HG02610 (cell line): Measurements from ENCODE around the gene TMEM192.
"Not testable (repeated sequence)": the region's sequence is repeated elsewhere in the genome, so short reads cannot be mapped to it uniquely, and the experiment has no call there.

Source experiments
- ATAC-seq: cut with Tn5 transposase; IDR thresholded peaks from one replicate; pipeline ENCODE4 v1.9.1; 2021; ENCODE audit warnings: mild to moderate bottlenecking, moderate library complexity; ENCODE audit not compliant: unreplicated experiment

The TMEM192 gene

DNA sequence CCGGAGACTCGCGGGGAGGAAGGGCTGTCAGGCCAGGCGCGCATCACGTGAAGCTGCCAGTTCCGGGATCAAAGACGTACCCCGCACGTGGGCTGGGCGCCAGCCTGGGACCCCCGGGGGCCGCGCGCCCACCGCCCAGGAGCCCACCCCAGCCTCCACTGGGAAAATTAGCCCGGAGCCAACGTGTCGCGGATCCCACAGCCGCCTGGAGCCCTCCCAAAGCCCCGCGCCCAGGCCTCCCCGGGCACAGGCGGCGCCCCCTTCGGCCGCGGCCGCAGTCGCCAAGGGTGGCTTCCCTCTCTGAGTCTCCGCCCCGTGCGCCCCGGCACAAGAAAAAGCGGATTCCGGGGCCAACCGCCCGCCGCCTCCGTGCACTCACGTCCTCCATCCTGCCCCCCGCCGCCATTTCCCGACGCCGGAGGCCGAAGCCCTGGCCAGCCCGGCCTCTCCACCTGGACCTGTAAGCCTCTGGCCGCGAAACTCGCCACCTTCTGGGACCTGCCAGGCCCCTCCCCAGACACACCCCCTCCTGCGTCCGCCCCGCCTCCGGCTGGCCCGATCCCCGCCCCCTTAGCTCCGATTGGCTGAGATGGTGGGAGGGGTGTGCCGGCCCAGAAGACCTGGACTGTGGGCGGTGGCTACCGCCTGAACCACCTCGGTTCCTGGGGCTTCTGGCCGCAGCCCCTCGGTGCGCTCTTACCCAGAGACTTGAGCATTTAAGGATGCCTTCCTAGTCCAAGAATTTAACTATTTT lies at the start of gene TMEM192:
TMEM192 (minus strand) TSS at position 493 of the 754 bp plus-strand sequence; CDS start at position 406, 87 bp downstream.
- ATAC-seq = peak; percentile 98

- ATAC-seq = no peak
These were observed 46.1 kb upstream of the TMEM192 start for GRCh38 chr4:165158762-165159161.

GRCh38 chr4:165156906-165157305 lies 44.2 kb upstream of the TMEM192 start:
- ATAC-seq = no peak

DNA sequence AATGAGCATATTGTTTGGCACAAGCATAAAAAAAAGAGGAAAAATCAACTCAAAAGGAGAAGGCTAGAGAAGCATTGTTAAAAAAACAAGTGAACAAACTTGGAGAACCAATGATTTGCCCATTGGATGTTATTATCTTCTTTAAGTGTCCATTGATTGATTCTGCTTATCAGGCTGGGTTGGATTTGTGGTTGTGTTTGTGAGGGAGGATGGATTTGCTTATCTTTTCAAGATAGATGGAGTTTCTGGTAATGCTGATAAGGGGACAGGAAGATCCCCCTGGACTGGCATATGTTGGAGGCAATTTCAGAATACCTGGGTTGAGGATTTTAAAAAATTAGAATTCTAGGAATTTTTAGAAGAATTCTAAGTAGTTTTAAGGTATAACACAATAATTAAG lies 41.8 kb upstream of the TMEM192 start:
- ATAC-seq = no peak

DNA sequence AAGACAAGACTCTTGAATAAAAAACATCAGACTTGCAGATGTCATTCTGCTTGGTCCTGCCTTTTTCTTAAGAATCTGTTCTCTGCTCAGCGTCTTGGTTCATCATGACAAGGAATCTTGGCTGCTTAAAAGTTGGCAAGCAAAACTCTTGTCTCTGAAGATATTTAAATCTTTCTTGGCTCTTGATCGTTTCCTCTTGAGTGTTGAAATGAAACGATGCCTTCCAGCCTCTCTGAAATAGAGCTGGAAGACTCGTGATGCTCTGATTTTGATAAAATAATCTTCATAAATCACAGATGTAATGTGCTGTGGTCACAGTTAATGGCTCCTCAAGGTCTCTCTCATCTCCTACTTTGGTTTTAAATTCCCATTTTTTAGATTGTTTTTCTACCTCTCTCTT lies 39.9 kb upstream of the TMEM192 start:
- ATAC-seq = no peak

DNA sequence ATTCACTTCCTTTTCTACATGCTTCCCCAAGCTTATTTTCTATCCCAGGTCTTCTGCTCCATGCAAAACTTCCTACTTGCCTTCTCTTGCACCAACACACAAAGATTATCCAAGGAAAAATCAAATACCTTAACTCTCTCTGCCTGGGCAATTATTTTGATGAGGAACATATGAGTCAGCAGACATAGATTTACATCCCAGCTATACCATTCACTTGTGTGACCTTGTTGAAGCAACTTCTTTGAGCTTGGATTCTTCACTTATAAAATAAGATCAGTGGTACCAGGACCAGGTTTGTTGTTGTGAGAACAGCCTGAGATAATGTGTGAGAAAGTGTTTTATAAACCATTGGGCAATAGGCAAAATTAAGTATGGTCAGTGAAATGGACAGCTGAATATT lies 39.1 kb upstream of the TMEM192 start:
- ATAC-seq = no peak

DNA sequence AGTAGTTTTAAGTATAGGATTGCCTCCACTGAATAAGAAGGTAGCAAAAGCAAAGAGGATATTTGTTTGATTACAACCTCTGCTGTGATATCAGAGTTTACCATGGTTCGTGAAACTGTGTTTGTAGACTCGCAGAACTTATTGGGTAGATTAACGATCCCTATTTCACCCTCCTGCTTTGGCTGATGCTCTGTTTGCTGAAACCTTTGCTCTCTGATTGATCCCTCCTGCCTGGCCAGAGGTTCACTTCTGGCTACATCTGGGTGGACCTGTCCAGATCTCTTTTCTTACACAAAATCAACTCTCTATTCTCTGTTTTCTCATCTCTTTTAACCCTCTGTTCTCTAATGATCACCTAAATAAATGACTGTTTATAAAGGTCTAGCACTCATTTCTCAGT lies 37.9 kb upstream of the TMEM192 start:
- no peak for ATAC-seq

- no peak for ATAC-seq
These were observed 26.2 kb upstream of the TMEM192 start for GRCh38 chr4:165138843-165139242.

DNA sequence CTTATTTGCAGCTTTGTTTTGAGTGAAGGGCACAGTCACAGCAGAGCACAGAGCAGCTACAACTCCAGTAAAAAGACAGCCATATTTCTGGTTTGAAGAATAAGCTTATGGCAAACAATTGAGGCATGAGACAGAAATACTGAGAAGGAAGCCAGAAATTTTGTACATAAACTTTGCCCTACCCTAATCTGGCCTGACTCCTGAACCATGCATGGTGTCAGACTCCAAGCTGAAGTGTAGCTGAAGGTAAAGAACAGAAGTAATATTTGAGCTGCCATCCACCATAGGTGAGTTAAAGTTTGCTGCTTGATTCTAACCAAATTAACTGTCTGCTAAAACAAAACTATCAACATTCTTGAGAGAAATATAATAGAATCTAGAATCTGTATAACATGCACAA lies 24.5 kb upstream of the TMEM192 start:
- no peak for ATAC-seq

- no peak for ATAC-seq
These were observed 23.9 kb upstream of the TMEM192 start for GRCh38 chr4:165136529-165136928.

DNA sequence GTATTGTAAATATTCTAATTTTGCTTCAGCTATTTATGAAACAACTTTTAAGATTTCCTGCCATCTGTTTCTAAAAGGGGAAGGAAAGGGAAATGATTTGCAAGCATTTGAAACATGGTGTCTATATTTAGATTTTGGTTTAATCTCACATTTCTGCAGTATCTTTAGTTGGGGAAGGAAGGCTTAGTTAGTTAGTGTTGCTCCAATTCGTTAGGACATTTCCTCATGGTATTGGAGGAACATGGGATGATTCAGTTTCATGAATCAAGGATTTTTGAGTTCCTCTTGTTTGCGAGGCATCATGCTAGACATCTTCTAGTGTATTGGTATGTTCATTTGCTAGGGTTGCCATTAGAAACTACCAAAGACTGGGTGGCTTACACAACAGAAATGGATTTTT lies 20.5 kb upstream of the TMEM192 start:
- no peak for ATAC-seq

GRCh38 chr4:165131247-165131832 lies 18.7 kb upstream of the TMEM192 start:
- peak; percentile 85 for ATAC-seq

DNA sequence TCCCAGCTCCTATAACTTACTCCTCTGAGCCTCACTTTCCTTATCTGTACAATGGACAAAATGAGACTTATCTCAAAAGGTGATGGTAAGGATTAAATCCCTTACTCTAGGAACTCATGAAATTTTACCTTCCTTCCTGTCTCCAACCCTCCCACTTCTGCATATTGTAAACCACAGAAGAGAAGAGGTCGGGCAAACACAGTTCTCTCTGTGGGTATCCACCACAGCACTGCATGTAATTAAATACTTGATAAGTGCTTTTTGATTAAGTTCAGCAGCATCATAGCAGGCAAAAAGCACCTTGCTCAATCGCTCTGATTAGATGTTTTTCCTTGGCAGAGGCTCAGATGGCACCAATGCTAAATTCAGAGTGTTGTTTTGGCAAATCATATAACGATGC lies 17.3 kb upstream of the TMEM192 start:
- no peak for ATAC-seq

GRCh38 chr4:165125869-165126499 lies 13.3 kb upstream of the TMEM192 start:
- not testable (repeated sequence) for ATAC-seq

DNA sequence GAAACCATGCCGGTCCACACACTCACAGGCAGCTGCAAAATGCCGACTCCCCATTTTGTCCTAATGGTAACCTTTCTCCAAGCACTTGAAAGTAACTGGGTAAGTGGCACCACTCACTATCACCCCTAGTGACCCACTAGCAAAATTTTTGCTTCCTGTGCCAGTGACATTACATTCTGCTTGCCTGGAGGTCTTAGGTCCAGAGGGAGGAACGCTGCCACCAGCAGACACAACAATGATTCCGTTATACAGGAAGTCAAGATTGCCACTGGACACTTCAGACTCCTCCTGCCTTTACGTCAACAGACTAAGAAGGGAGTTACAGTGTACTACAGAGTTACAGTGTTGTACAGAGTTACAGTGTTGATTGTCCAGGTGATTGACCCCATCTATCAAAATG lies 11.8 kb upstream of the TMEM192 start:
- ATAC-seq = no peak

DNA sequence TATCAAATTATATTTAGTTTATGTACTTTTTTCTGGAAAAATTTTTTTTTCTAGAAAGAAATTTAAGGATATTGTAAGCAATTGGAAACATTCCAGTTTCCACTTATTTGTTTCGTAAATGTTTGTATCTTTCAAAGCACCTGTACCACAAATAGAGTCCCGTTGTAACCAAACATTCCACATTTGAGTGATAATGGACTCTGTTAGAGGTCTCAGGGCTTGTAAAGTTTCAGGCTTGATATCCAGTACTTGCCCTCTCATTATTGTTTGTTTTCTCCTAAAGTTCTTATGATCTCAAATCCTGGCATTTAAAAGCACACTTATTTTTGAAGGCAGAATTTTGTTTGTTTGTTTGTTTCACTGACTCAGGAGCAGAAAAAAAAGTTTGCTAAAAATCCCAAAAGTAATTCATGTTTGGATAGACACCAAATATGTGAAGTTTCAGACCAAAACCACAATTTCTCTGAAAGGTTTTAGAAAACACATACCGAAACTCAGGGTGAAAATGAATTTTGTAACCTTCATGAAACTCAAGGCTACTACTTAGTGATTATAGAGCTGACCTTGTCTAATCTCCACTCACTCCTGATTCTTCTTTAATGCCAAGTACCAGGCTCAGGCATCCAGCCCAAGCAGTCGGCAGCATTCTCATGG lies 5.7 kb upstream of the TMEM192 start:
- peak; percentile 88 for ATAC-seq

DNA sequence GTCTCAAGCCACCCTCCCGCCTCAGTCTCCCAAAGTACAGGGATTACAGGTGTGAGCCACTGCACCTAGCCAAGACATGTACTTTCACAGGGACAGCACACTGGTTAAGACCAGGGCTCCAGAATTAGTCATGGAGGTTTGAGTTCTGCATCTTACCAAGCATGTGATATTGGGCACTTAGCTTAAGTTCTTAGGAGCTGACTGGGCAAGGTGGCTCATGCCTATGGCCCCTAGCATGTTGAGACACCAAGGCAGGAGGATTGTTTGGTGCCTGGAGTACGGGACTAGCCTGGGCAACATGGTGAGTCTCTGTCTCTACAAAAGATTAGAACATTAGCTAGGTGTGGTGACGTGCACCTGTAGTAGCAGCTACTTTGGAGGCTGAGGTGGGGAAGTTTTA lies 2.6 kb upstream of the TMEM192 start:
- no peak for ATAC-seq

DNA sequence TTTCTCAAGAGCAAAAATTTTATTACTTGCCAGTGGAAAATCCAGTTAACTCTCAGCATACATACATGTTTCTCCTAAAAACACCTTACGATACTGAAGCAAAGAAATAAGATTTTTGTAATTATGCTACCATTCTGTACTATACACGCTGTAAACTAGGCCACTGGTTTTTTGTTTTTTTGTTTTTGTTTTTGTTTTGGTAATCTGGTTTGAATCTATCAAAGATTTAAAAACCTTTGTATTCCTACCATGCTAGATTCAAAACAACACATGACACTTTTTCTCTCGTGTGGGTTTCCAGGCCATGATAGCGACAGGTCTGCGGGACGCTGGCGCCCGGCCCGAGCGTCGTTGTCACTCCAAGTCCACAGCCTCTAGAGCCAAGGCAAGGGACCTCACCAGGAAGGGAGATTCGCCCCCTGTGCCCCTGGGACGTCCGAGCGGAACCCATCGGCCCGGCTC lies 723 bp downstream of the TMEM192 start:
- no peak for ATAC-seq

DNA sequence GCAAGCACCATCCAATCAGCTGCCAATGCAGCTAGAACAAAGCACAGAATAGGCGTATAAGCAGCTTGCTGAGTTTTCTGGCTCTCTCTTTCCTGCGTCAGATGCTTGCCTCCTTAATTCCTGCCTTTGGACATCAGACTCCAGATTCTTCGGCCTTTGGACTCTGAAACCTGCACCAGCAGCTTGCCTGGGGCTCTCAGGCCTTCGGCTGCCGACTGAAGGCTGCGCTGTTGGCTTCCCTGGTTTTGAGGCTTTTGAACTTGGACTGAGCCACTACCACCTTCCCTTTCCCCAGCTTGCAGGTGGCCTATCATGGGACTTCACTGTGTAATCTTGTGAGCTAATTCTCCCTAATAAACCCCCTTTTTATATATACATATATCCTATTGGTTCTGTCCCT lies 6.1 kb downstream of the TMEM192 start:
- ATAC-seq = no peak

DNA sequence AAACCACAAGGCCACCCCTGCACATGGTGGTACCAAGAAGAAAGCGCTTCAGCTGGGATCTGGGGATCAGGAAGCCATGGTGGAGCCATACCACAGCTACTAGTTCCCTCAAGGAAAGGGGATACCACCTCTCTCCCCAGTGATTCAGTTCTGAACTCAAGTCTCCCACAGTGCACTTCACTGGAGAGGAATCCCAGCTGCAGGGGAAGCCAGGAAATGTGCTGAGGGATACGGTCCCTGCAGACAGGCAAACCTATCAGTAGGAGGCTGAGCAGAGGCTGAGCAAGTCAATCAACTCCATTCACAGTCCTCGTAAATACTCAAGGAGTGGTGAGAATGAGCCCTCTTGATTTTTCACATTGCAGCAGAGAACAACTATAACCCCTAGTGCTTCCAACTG lies 11.0 kb downstream of the TMEM192 start:
- ATAC-seq = no peak

GRCh38 chr4:165096776-165097175 lies 15.9 kb downstream of the TMEM192 start:
- no peak for ATAC-seq

DNA sequence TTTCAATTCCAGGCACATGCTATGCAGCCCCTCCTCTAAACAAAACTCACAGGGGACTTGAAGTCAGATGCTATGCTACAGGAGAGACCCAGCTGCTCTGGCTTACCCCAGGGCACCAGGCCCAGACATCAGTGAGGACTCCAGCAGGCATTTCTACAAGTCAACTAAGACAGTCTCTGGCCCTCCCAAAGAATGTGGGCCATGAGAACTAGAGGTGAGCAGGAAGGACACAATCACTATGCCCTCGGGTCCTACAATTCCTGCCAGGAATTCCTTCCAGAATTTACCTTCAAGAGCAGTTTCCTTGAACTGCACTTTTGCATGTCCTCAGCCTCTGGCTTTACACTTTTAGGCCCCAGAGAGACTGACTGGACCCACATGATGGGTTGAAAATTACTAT lies 17.4 kb downstream of the TMEM192 start:
- no peak for ATAC-seq
